ENCODE results near the gene TPP2. TPM values are rescaled to one million over a fixed set of nuclear protein-coding genes. Genes with fewer than 3 reads are reported as not detected.

Gene TPP2
- total RNA-seq, 4 donors from 2014 or later: 77.3 to 229 (median 99.1) TPM

DNA sequence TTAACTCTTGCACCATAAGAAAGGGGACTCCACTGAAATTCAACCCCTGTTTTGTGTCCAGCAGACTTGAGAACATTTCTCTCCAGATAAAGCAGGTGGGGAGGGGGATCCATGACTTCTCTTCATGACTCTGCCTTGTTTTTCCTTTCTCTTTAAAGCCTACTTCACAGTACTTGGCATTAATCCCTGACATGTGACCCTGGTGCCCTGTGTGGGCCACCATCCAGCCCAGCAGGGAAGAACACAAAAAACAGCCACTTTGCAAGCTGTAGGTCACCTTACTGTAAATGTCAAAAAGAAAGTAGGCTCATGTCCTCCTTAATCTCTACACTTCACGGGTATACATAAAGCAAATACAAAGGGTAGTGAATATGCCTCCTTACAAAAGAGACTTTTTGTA, 30.3 kb upstream of the TPP2 start:
- Histone ChIP-seq H3K27ac (no peak overlapping the region), H3K36me3 (no peaks in the 10 kb centered on the region), H3K9me3 (no peaks in the 10 kb centered on the region), H3K27me3 (no peaks in the 10 kb centered on the region), H3K4me3 (replicated peaks in 1 of 3) (no peak overlapping the region), H3K4me1 (no peaks in the 10 kb centered on the region)
- 74 to 82% methylated on average over 1 of the region's 1 CpG for WGBS, 2 donors
- no peak for TF ChIP-seq POLR2A (IDR thresholded peaks at IDR 0.05)
- TF ChIP-seq, protein P1, sequence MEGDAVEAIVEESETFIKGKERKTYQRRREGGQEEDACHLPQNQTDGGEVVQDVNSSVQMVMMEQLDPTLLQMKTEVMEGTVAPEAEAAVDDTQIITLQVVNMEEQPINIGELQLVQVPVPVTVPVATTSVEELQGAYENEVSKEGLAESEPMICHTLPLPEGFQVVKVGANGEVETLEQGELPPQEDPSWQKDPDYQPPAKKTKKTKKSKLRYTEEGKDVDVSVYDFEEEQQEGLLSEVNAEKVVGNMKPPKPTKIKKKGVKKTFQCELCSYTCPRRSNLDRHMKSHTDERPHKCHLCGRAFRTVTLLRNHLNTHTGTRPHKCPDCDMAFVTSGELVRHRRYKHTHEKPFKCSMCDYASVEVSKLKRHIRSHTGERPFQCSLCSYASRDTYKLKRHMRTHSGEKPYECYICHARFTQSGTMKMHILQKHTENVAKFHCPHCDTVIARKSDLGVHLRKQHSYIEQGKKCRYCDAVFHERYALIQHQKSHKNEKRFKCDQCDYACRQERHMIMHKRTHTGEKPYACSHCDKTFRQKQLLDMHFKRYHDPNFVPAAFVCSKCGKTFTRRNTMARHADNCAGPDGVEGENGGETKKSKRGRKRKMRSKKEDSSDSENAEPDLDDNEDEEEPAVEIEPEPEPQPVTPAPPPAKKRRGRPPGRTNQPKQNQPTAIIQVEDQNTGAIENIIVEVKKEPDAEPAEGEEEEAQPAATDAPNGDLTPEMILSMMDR (IDR thresholded peaks at IDR 0.05): no peak
- no peak for DNase-seq
- intact Hi-C loops (cut with DNase I): no loop called here

DNA sequence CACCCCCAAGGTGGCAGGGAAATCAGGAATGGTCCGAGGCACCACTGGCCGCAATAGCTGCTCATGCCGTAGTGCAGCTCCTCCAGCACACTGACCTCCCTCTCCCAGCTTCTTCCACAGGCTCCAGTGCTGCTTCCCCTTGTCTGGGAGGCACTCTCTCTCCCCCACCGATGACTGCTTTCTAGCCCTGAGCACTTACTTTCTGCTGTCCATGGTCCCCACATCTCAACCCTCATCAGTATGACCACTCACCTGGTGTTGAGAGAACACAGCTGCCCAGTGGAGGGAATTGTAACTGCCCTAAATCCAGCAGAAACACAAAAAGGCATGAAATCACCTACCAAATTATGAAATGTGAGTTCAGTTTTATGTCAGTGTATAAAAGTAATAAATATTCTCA, 28.9 kb upstream of the TPP2 start:
- no peak overlapping the region for H3K4me3 ChIP-seq (replicated peaks in 1 of 3)
- H3K27me3 ChIP-seq: no peaks in the 10 kb centered on the region
- TF ChIP-seq POLR2A (IDR thresholded peaks at IDR 0.05): no peak
- TF ChIP-seq, protein P1 (IDR thresholded peaks at IDR 0.05): no peak
- H3K9me3 ChIP-seq: no peaks in the 10 kb centered on the region
- intact Hi-C loops (cut with DNase I): no loop called here
- no peaks in the 10 kb centered on the region for H3K36me3 ChIP-seq
- no peak for DNase-seq
- H3K27ac ChIP-seq: no peak overlapping the region
- no peaks in the 10 kb centered on the region for H3K4me1 ChIP-seq
- WGBS, 2 donors: 72 to 79% methylated on average over 4 of the region's 4 CpGs

DNA sequence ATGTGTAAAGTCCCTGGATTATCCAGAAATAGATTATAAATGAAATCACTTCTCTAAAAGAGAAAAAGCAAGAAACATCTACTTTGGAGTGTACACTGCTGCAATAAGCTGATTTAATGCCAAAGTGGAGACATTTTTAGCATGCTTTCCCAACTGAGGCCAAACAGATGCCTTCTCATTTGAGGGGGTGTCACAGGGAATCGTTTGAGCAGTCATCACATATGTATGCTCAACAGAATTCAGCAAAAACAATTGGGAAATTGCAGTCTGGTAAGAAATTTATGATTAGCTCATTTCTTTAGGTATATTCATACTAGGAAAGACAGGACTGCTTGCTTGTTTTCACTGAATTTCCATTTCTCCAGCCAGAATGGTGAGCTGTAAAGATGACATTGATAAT, 27.3 kb upstream of the TPP2 start:
- H3K27me3 ChIP-seq: no peaks in the 10 kb centered on the region
- WGBS, 2 donors: 65 to 72% methylated on average over 1 of the region's 1 CpG
- no peaks in the 10 kb centered on the region for H3K9me3 ChIP-seq
- no peaks in the 10 kb centered on the region for H3K4me1 ChIP-seq
- no peak for TF ChIP-seq POLR2A (IDR thresholded peaks at IDR 0.05)
- TF ChIP-seq, protein P1 (IDR thresholded peaks at IDR 0.05): no peak
- H3K4me3 ChIP-seq (replicated peaks in 1 of 3): no peak overlapping the region
- no peak overlapping the region for H3K27ac ChIP-seq
- DNase-seq: no peak
- intact Hi-C loops (cut with DNase I): no loop called here
- H3K36me3 ChIP-seq: no peaks in the 10 kb centered on the region

DNA sequence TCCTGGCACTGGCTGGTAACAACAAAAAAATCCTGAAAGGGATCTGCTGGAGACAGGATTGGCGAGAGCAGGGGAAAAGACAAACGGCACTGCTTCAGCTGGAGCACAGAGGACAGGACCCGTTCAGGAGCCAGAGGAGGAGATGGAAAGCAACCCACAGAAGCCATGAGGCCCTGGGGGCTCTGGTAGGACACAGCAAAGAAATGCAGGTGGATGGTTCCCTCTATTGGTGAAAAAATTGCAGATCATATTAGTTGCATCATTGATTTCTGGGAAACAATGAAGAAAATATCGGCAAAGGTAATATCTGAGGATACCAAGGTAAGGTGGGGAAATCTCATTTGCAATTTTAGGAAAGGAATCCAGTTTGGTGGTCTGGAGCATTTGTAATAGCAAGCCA, 25.7 kb upstream of the TPP2 start:
- WGBS, 2 donors: 53 to 64% methylated on average over 4 of the region's 4 CpGs
- Histone ChIP-seq H3K4me1 (no peaks in the 10 kb centered on the region), H3K9me3 (no peaks in the 10 kb centered on the region), H3K36me3 (no peaks in the 10 kb centered on the region), H3K27me3 (no peaks in the 10 kb centered on the region), H3K27ac (no peak overlapping the region), H3K4me3 (replicated peaks in 1 of 3) (no peak overlapping the region)
- intact Hi-C loops (cut with DNase I): no loop called here
- no peak for DNase-seq
- TF ChIP-seq, protein P1 (IDR thresholded peaks at IDR 0.05): no peak
- no peak for TF ChIP-seq POLR2A (IDR thresholded peaks at IDR 0.05)

DNA sequence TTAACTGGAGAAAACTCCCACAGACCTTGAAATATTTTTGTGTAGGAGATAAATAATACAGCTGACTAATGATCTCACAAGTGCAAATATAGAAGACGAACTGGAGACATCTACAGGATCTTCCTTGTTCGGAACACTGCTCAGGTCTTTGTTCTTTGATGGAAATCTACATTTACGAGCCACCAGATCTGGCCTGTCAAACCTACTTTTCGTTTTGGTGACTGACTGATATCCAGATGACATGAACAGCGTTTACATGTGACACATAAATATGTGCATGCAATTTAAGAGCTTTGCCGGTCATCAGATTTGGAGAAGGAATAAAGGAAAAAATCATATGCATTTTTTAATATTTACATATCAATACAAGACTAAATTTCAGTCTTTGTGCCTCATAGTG, 24.5 kb upstream of the TPP2 start:
- no peak overlapping the region for H3K4me3 ChIP-seq (replicated peaks in 1 of 3)
- WGBS, 2 donors: 73 to 84% methylated on average over 6 of the region's 6 CpGs
- no peak for DNase-seq
- TF ChIP-seq, protein P1 (IDR thresholded peaks at IDR 0.05): no peak
- TF ChIP-seq POLR2A (IDR thresholded peaks at IDR 0.05): no peak
- H3K27ac ChIP-seq: no peak overlapping the region
- intact Hi-C loops (cut with DNase I): no loop called here
- no peaks in the 10 kb centered on the region for H3K27me3 ChIP-seq
- no peaks in the 10 kb centered on the region for H3K36me3 ChIP-seq
- no peaks in the 10 kb centered on the region for H3K4me1 ChIP-seq
- no peaks in the 10 kb centered on the region for H3K9me3 ChIP-seq

Measured in thyroid gland (tissue), 4 donors.